IMR-90 (cell line): ENCODE data around the gene RAB3GAP2. TPM values are rescaled to one million over a fixed set of nuclear protein-coding genes. Genes with fewer than 3 reads are reported as not detected.
"Not testable (repeated sequence)": the region's sequence is repeated elsewhere in the genome, so short reads cannot be mapped to it uniquely, and the experiment has no call there.

Source experiments
- ATAC-seq: fragments of 200-7000 bp; cut with Tn5 transposase; 2 replicates; pipeline ENCODE4 v1.9.1; 2020; ENCODE audit warnings: low read depth, mild to moderate bottlenecking, moderate library complexity
- BruUV-seq: library from RNA; stranded (reverse); fragments of 400-500 nt; replicated peaks from 2 replicates; lab custom pipeline; 2021; lab: Mats Ljungman, UMichigan
- CTCF ChIA-PET: fragments of 300-600 bp; formaldehyde crosslinking; extraction: SDS; loops from one replicate; lab custom pipeline; 2021; ENCODE audit warnings: antibody characterized with exemption; lab: Yijun Ruan, JAX
- POLR2A ChIA-PET: fragments of 300-600 bp; sonication (Branson Sonifier 250); formaldehyde crosslinking; loops from one replicate; lab custom pipeline; 2022; ENCODE audit warnings: antibody characterized with exemption; ENCODE audit not compliant: unreplicated experiment; lab: Charles Lee
- DNase-seq: peaks from one replicate; pipeline ENCODE4 v3.0.0; 2013
- H2AFZ ChIP-seq: replicated peaks from 2 replicates; pipeline ENCODE3; 2013; ENCODE audit warnings: low read length, mild to moderate bottlenecking; ENCODE audit not compliant: poor library complexity
- H2AK5ac ChIP-seq: 2 replicates; pipeline ENCODE4 v1.6.1; 2013; ENCODE audit warnings: low read depth, low read length, inconsistent platforms
- H2AK9ac ChIP-seq: replicated peaks from 2 replicates; pipeline ENCODE3; 2013; ENCODE audit warnings: mild to moderate bottlenecking, low read depth, low read length, moderate library complexity; ENCODE audit not compliant: poor library complexity
- H2BK120ac ChIP-seq: 2 replicates; pipeline ENCODE4 v1.6.1; 2013; ENCODE audit warnings: low read depth, low read length, inconsistent platforms
- H2BK15ac ChIP-seq: 3 replicates; pipeline ENCODE4 v1.6.1; 2013; ENCODE audit warnings: low read depth, low read length, inconsistent platforms
- H2BK20ac ChIP-seq: 2 replicates; pipeline ENCODE4 v1.6.1; 2013; ENCODE audit warnings: low read depth, mild to moderate bottlenecking, inconsistent platforms, low read length, moderate library complexity
- H2BK5ac ChIP-seq: 2 replicates; pipeline ENCODE4 v1.6.1; 2013; ENCODE audit warnings: mild to moderate bottlenecking, low read depth, low read length, inconsistent platforms; ENCODE audit not compliant: poor library complexity, severe bottlenecking
- H3K14ac ChIP-seq: replicated peaks from 2 replicates; pipeline ENCODE4 v1.6.1; 2013; ENCODE audit warnings: low read depth, low read length, inconsistent platforms
- H3K18ac ChIP-seq: 2 replicates; pipeline ENCODE4 v1.6.1; 2013; ENCODE audit warnings: low read depth, low read length, control low read depth
- H3K23ac ChIP-seq: 2 replicates; pipeline ENCODE4 v1.6.1; 2013; ENCODE audit warnings: low read depth, low read length, inconsistent platforms
- H3K27ac ChIP-seq: 2 replicates; pipeline ENCODE4 v1.5.1; 2013; ENCODE audit warnings: mild to moderate bottlenecking, control low read depth, low read length; ENCODE audit not compliant: insufficient read depth
- H3K27me3 ChIP-seq: 2 replicates; pipeline ENCODE4 v1.6.1; 2013; ENCODE audit warnings: low read length; ENCODE audit not compliant: control insufficient read depth, insufficient read depth
- H3K36me3 ChIP-seq: 2 replicates; pipeline ENCODE4 v1.6.1; 2013; ENCODE audit warnings: low read length, mixed read lengths; ENCODE audit not compliant: control insufficient read depth, insufficient read depth
- H3K4ac ChIP-seq: 2 replicates; pipeline ENCODE4 v1.6.1; 2013; ENCODE audit warnings: low read depth, low read length, inconsistent platforms
- H3K4me1 ChIP-seq: 2 replicates; pipeline ENCODE4 v1.6.1; 2013; ENCODE audit warnings: low read length, mixed read lengths; ENCODE audit not compliant: control insufficient read depth, insufficient read depth
- H3K4me2 ChIP-seq: 2 replicates; pipeline ENCODE4 v1.6.1; 2013; ENCODE audit warnings: low read depth, mild to moderate bottlenecking, control low read depth, low read length, moderate library complexity
- H3K4me3 ChIP-seq: 2 replicates; pipeline ENCODE4 v1.5.1; 2013; ENCODE audit warnings: low read depth, mild to moderate bottlenecking, control low read depth, low read length, moderate library complexity; ENCODE audit not compliant: insufficient read depth
- H3K56ac ChIP-seq: 2 replicates; pipeline ENCODE4 v1.6.1; 2013; ENCODE audit warnings: low read length, inconsistent platforms; ENCODE audit not compliant: insufficient read depth; ENCODE audit errors: extremely low read depth
- H3K79me1 ChIP-seq, 2 experiments: 2 replicates each; pipeline ENCODE4 v1.6.1; 2013; ENCODE audit warnings: low read length in 2 of 2, inconsistent platforms in 1 of 2, low read depth in 1 of 2
- H3K9ac ChIP-seq: 2 replicates; pipeline ENCODE4 v1.6.1; 2013; ENCODE audit warnings: low read depth, low read length, control low read depth
- H3K9me1 ChIP-seq: 2 replicates; pipeline ENCODE4 v1.6.1; 2013; ENCODE audit warnings: low read length, inconsistent platforms; ENCODE audit not compliant: insufficient read depth
- H3K9me3 ChIP-seq: 2 replicates; pipeline ENCODE4 v1.6.1; 2013; ENCODE audit warnings: low read length; ENCODE audit not compliant: control insufficient read depth, insufficient read depth
- H4K20me1 ChIP-seq: 2 replicates; pipeline ENCODE4 v1.6.1; 2013; ENCODE audit warnings: low read length, inconsistent platforms; ENCODE audit not compliant: insufficient read depth
- H4K5ac ChIP-seq: 2 replicates; pipeline ENCODE4 v1.6.1; 2013; ENCODE audit warnings: mild to moderate bottlenecking, low read depth, low read length, control low read depth
- H4K8ac ChIP-seq, 2 experiments: 2 replicates each; pipeline ENCODE4 v1.6.1; 2013; ENCODE audit warnings: low read depth in 2 of 2, low read length in 2 of 2, control low read depth in 1 of 2, inconsistent platforms in 1 of 2
- H4K91ac ChIP-seq: 2 replicates; pipeline ENCODE4 v1.6.1; 2013; ENCODE audit warnings: low read depth, low read length, inconsistent platforms; ENCODE audit not compliant: insufficient read depth
- NFE2L2 ChIP-seq: fragments of 150-350 bp; IDR thresholded peaks from 2 replicates; pipeline ENCODE4 v1.6.1; 2016; ENCODE audit warnings: low read depth, mild to moderate bottlenecking, low read length
- WGBS, 2 experiments: methylation state at CpG; one replicate each; pipeline versions ENCODE4 v1.1.5 to v1.1.7; 2013; ENCODE audit warnings: missing lambda C conversion rate in 2 of 2; ENCODE audit not compliant: insufficient read length in 1 of 2; ENCODE audit errors: extremely low coverage in 2 of 2; 5-methylcytosine and 5-hydroxymethylcytosine counted together
- dilution Hi-C: fragments of 300-500 bp; cut with HindIII; formaldehyde crosslinking; loops from one replicate; pipeline ENCODE4 v1.14.3; 2018; ENCODE audit warnings: low sequenced_read_pairs; ENCODE audit not compliant: unreplicated experiment
- in situ Hi-C: fragments of 300-500 bp; cut with MboI; formaldehyde crosslinking; loops from 3 replicates; pipeline ENCODE4 v1.14.3; 2019; ENCODE audit warnings: low sequenced_read_pairs, inconsistent platforms, mixed read lengths
- intact Hi-C: fragments of 100-400 bp; cut with micrococcal nuclease; formaldehyde crosslinking; loops from 2 replicates; pipeline ENCODE4 v1.10.0; 2022
- polyA plus RNA-seq, 3 experiments: library from polyadenylated mRNA; depleted of rRNA; stranded (reverse); fragments of >200 nt; gene quantifications; 2 replicates each; pipeline ENCODE4 v1.2.3, GENCODE V29; 2012; ENCODE audit warnings: low replicate concordance in 1 of 3
- total RNA-seq: library from RNA; depleted of rRNA; stranded (reverse); fragments of >200 nt; gene quantifications from 2 replicates; pipeline ENCODE4 v1.2.3, GENCODE V29; 2012
- TF ChIP-seq, protein P1 (sequence below): fragments of 150-350 bp; IDR thresholded peaks from 2 replicates; pipeline ENCODE4 v1.6.1; 2016; ENCODE audit warnings: low read depth, mild to moderate bottlenecking, low read length, moderate library complexity, borderline replicate concordance

The RAB3GAP2 gene
- total and polyA plus RNA-seq, 2 of the 4 experiments (the other 2 are of a cell fraction) = 12.3 to 37.8 TPM

DNA sequence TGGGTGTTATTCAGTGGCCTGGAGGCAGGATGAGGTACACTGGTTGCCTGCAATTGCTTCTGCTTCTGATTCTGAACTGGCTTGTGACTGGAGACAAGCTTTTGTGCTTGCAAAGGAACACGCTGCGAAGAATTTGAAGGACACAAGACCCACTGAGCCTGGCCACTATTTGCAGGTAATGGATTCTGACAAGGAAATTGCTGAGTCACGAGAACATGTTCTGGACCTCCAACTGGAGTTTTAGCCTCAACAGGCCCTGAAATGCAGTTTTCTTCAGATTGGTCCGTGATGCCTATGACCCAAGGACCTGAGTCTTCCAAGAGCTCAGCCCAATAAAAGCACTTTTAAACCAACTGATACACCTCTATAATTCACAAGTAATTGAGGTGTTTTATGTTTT lies 4.6 kb downstream of the RAB3GAP2 start:
- in situ Hi-C loops (no loop called here), intact Hi-C loops (no loop called here), dilution Hi-C loops (no loop called here)
- no peak overlapping the region for H4K91ac ChIP-seq
- TF ChIP-seq, protein P1, sequence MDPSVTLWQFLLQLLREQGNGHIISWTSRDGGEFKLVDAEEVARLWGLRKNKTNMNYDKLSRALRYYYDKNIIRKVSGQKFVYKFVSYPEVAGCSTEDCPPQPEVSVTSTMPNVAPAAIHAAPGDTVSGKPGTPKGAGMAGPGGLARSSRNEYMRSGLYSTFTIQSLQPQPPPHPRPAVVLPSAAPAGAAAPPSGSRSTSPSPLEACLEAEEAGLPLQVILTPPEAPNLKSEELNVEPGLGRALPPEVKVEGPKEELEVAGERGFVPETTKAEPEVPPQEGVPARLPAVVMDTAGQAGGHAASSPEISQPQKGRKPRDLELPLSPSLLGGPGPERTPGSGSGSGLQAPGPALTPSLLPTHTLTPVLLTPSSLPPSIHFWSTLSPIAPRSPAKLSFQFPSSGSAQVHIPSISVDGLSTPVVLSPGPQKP = no peak
- peak; percentile 78 for TF ChIP-seq NFE2L2
- ATAC-seq (no peak), DNase-seq (no peak)
- no peak overlapping the region for H3K4me2 ChIP-seq
- H4K8ac ChIP-seq = no peak overlapping the region
- BruUV-seq = no TSS peak
- H2AK9ac ChIP-seq = no peak overlapping the region
- H3K36me3 ChIP-seq = peaks cover 12% of the 10 kb centered on the region
- no peak overlapping the region for H3K9ac ChIP-seq
- peaks cover 18% of the 10 kb centered on the region for H4K20me1 ChIP-seq
- peaks cover 15 to 65% of the 10 kb centered on the region in 2 experiments for H3K79me1 ChIP-seq
- no CpG with 5 or more reads among the region's 4 CpGs for WGBS, 2 experiments
- peaks cover 6% of the 10 kb centered on the region; the same call in 1 of the 2 replicates for H3K4me1 ChIP-seq
- H3K23ac ChIP-seq = no peak overlapping the region
- H3K56ac ChIP-seq = no peak overlapping the region
- ChIA-PET POLR2A (no interaction called here), CTCF (interaction anchor here (0.6 kb wide), 1 partner anchor 108 kb away, joined by 3 read pairs; no protein-coding TSS in a partner anchor)
- H2BK15ac ChIP-seq = no peak overlapping the region
- no peak overlapping the region for H3K27ac ChIP-seq
- no peak overlapping the region for H2BK120ac ChIP-seq
- H3K18ac ChIP-seq = no peak overlapping the region
- peaks cover 3% of the 10 kb centered on the region; the same call in 1 of the 2 replicates for H3K9me1 ChIP-seq
- H3K14ac ChIP-seq = no peak overlapping the region
- no peak overlapping the region for H2AFZ ChIP-seq
- H4K5ac ChIP-seq = no peak overlapping the region
- H2BK20ac ChIP-seq = no peak overlapping the region
- H2AK5ac ChIP-seq = no peak overlapping the region
- no peaks in the 10 kb centered on the region for H3K9me3 ChIP-seq
- no peaks in the 10 kb centered on the region for H3K27me3 ChIP-seq
- no peak overlapping the region for H3K4ac ChIP-seq
- no peak overlapping the region for H2BK5ac ChIP-seq
- H3K4me3 ChIP-seq = no peak overlapping the region

DNA sequence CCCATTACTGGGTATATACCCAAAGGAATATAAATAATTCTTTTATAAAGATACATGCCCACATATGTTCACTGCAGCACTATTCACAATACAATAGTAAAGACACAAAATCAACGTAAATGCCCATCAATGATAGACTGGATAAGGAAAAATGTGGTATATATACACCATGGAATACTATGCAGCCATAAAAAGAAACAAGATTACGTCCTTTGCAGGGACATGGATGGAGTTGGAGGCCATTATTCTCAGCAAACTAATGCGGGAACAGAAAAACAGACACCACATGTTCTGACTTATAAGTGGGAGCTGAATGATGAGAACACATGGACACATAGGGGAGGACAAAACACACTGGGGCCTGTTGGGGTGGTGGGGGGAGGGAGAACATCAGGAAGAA lies 12.0 kb downstream of the RAB3GAP2 start:
- H3K9me1 ChIP-seq, H3K4ac ChIP-seq, H3K9ac ChIP-seq, intact Hi-C loops, POLR2A ChIA-PET, H2BK15ac ChIP-seq, H3K56ac ChIP-seq, ATAC-seq, H2BK20ac ChIP-seq, H3K4me3 ChIP-seq, H3K4me2 ChIP-seq, H3K9me3 ChIP-seq, in situ Hi-C loops, H2BK120ac ChIP-seq, H3K14ac ChIP-seq, H2BK5ac ChIP-seq, H2AFZ ChIP-seq, H4K5ac ChIP-seq, CTCF ChIA-PET, H4K8ac ChIP-seq, H3K18ac ChIP-seq, H3K36me3 ChIP-seq, BruUV-seq, H4K91ac ChIP-seq, H3K23ac ChIP-seq, DNase-seq, H4K20me1 ChIP-seq, H2AK9ac ChIP-seq, H3K27me3 ChIP-seq, H2AK5ac ChIP-seq, dilution Hi-C loops, H3K27ac ChIP-seq, H3K4me1 ChIP-seq: not testable (repeated sequence)
- no CpG with 5 or more reads among the region's 3 CpGs for WGBS, 2 experiments
- peaks cover 0 to 24% of the 10 kb centered on the region in 2 experiments; a peak in 2 of 4 replicates for H3K79me1 ChIP-seq
